MM.1S (cell line): Measurements from ENCODE around the gene MYO10.

Experiments used
- DNase-seq: peaks from one replicate; pipeline ENCODE4 v3.0.0-alpha.2; 2015
- H2AFZ ChIP-seq: fragments of 300-600 bp; sonication (generic); 2 replicates; pipeline ENCODE4 v1.6.0; 2016; ENCODE audit warnings: antibody characterized with exemption, low read length
- H3F3A ChIP-seq: fragments of 300-600 bp; sonication (generic); 2 replicates; pipeline ENCODE4 v1.6.1; 2016; ENCODE audit warnings: mild to moderate bottlenecking, antibody characterized with exemption, low read length, moderate library complexity, mixed read lengths; ENCODE audit not compliant: insufficient read depth
- H3K27ac ChIP-seq: fragments of 300-600 bp; sonication (generic); 2 replicates; pipeline ENCODE4 v1.5.1; 2016; ENCODE audit warnings: mild to moderate bottlenecking, low read length
- H3K27me3 ChIP-seq: fragments of 300-600 bp; sonication (generic); replicated peaks from 2 replicates; pipeline ENCODE4 v1.6.0; 2016; ENCODE audit warnings: low read length; ENCODE audit not compliant: insufficient read depth
- H3K36me3 ChIP-seq: fragments of 300-600 bp; sonication (generic); replicated peaks from 2 replicates; pipeline ENCODE4 v1.6.1; 2016; ENCODE audit warnings: mild to moderate bottlenecking, low read length, mixed read lengths; ENCODE audit not compliant: insufficient read depth
- H3K4me1 ChIP-seq: fragments of 300-600 bp; sonication (generic); 2 replicates; pipeline ENCODE4 v1.6.1; 2016; ENCODE audit warnings: low read length, mixed read lengths
- H3K4me2 ChIP-seq: fragments of 300-600 bp; sonication (generic); 2 replicates; pipeline ENCODE4 v1.6.0; 2016; ENCODE audit warnings: low read depth, low read length
- H3K4me3 ChIP-seq: fragments of 300-600 bp; sonication (generic); 2 replicates; pipeline ENCODE4 v1.5.1; 2016; ENCODE audit warnings: low read length, mixed read lengths
- H3K79me2 ChIP-seq: fragments of 300-600 bp; sonication (generic); 2 replicates; pipeline ENCODE4 v1.6.1; 2016; ENCODE audit warnings: mixed run types, low read length, mixed read lengths
- H3K9ac ChIP-seq: fragments of 300-600 bp; sonication (generic); 2 replicates; pipeline ENCODE4 v1.6.1; 2016; ENCODE audit warnings: low read length, mixed read lengths
- H3K9me2 ChIP-seq: fragments of 300-600 bp; sonication (generic); replicated peaks from 2 replicates; pipeline ENCODE4 v1.6.1; 2016; ENCODE audit warnings: mild to moderate bottlenecking, low read length, mixed read lengths; ENCODE audit not compliant: insufficient read depth
- H3K9me3 ChIP-seq: fragments of 300-600 bp; sonication (generic); replicated peaks from 2 replicates; pipeline ENCODE4 v1.6.1; 2016; ENCODE audit warnings: mild to moderate bottlenecking, low read length, mixed read lengths; ENCODE audit not compliant: insufficient read depth
- H4K20me1 ChIP-seq: fragments of 300-600 bp; sonication (generic); 2 replicates; pipeline ENCODE4 v1.6.1; 2016; ENCODE audit warnings: mild to moderate bottlenecking, low read length, moderate library complexity, mixed read lengths; ENCODE audit not compliant: insufficient read depth
- EZH2 ChIP-seq: fragments of 300-600 bp; sonication (generic); optimal IDR thresholded peaks from 2 replicates; pipeline ENCODE3; 2017; ENCODE audit warnings: low read depth, mild to moderate bottlenecking, antibody characterized with exemption, low read length, mixed read lengths
- EZH2phosphoT487 ChIP-seq: fragments of 300-600 bp; sonication (generic); IDR thresholded peaks from 2 replicates; pipeline ENCODE4 v1.6.1; 2018; ENCODE audit warnings: antibody characterized with exemption, low read length
- TF ChIP-seq, protein P1 (sequence below): fragments of 300-600 bp; sonication (generic); IDR thresholded peaks from 2 replicates; pipeline ENCODE4 v1.5.1; 2016; ENCODE audit warnings: antibody characterized with exemption, low read length, mixed read lengths

MYO10 gene

DNA sequence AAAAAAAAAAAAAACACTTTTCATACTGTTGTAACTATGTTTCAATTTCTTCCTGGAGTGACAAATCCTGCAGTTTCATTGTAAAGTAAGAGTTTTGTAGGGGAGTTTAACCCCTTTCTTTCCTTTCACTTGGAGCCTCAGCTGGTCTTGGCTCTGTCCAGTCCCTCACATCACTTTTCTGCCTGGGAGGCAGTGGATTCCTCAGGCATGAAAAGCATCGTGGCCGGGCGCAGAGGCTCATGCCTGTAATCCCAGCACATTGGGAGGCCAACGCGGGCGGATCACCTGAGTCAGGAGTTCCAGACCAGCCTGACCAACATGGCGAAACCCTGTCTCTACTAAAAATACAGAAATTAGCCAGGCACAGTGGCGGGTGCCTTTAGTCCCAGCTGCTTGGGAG is 45.6 kb upstream of the MYO10 start:
- Histone ChIP-seq H3K27me3 (no peaks in the 10 kb centered on the region), H3K9me3 (no peaks in the 10 kb centered on the region), H3K9ac (no peak overlapping the region), H3F3A (no peaks in the 10 kb centered on the region), H3K4me1 (no peaks in the 10 kb centered on the region), H3K79me2 (no peaks in the 10 kb centered on the region), H4K20me1 (no peaks in the 10 kb centered on the region), H3K9me2 (no peaks in the 10 kb centered on the region), H3K4me3 (no peak overlapping the region), H2AFZ (no peak overlapping the region), H3K4me2 (no peak overlapping the region), H3K36me3 (no peaks in the 10 kb centered on the region), H3K27ac (no peak overlapping the region)
- TF ChIP-seq EZH2phosphoT487: no peak
- DNase-seq: no peak

DNA sequence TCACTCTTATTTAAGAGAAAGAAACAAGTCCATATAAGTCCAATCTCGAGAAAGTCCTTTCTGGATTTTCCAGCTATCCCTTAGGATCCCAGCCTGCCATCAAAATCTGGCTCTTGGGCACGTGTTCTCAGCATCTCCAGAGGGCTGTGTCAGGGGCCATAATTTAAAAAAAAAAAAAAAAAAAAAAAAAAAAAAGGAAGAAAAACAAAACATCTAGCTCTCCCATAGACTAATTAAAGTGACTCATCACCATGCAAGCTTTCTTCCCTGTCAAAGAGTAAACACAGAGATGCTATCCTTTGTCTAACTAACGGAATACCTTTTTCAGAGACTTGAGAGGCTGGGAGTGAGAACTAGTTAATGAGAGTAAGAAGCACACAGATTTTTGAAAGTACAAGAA is 44.9 kb upstream of the MYO10 start:
- TF ChIP-seq EZH2phosphoT487 (no peak), EZH2 (no peak)
- TF ChIP-seq, protein P1, sequence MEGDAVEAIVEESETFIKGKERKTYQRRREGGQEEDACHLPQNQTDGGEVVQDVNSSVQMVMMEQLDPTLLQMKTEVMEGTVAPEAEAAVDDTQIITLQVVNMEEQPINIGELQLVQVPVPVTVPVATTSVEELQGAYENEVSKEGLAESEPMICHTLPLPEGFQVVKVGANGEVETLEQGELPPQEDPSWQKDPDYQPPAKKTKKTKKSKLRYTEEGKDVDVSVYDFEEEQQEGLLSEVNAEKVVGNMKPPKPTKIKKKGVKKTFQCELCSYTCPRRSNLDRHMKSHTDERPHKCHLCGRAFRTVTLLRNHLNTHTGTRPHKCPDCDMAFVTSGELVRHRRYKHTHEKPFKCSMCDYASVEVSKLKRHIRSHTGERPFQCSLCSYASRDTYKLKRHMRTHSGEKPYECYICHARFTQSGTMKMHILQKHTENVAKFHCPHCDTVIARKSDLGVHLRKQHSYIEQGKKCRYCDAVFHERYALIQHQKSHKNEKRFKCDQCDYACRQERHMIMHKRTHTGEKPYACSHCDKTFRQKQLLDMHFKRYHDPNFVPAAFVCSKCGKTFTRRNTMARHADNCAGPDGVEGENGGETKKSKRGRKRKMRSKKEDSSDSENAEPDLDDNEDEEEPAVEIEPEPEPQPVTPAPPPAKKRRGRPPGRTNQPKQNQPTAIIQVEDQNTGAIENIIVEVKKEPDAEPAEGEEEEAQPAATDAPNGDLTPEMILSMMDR: no peak
- no peaks in the 10 kb centered on the region for H3K27me3 ChIP-seq
- H3K79me2 ChIP-seq: no peaks in the 10 kb centered on the region
- H4K20me1 ChIP-seq: no peaks in the 10 kb centered on the region
- H3K27ac ChIP-seq: no peak overlapping the region
- no peaks in the 10 kb centered on the region for H3K9me2 ChIP-seq
- H3K4me1 ChIP-seq: no peaks in the 10 kb centered on the region
- DNase-seq: no peak
- no peak overlapping the region for H3K4me3 ChIP-seq
- H3K4me2 ChIP-seq: no peak overlapping the region
- no peak overlapping the region for H2AFZ ChIP-seq
- no peak overlapping the region for H3K9ac ChIP-seq
- no peaks in the 10 kb centered on the region for H3K9me3 ChIP-seq
- no peaks in the 10 kb centered on the region for H3K36me3 ChIP-seq
- no peaks in the 10 kb centered on the region for H3F3A ChIP-seq

DNA sequence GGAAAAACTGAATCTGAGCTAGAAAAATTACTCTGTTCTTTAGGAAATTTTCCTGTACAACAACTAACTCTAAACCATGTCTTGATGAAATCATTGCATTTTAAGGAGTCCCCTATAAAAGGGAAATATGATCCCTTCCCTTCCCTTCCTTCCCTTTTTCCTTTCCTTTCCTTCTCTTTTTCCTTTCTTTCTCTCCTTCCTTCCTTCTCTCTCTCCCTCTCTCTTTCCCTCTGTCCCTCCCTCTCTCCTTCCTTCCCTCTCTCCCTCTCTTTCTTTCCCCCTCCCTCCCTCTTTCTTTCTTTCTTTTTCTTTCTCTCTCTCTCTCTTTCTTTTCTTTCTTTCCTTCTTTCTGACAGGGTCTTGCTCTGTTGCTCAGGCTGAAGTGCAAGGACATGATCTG is 42.2 kb upstream of the MYO10 start:
- H3K27me3 ChIP-seq: no peaks in the 10 kb centered on the region
- DNase-seq: no peak
- H3K79me2 ChIP-seq: no peaks in the 10 kb centered on the region
- H2AFZ ChIP-seq: no peak overlapping the region
- H4K20me1 ChIP-seq: no peaks in the 10 kb centered on the region
- H3F3A ChIP-seq: no peaks in the 10 kb centered on the region
- H3K4me3 ChIP-seq: no peak overlapping the region
- H3K4me2 ChIP-seq: no peak overlapping the region
- no peak overlapping the region for H3K27ac ChIP-seq
- no peaks in the 10 kb centered on the region for H3K9me3 ChIP-seq
- H3K4me1 ChIP-seq: no peaks in the 10 kb centered on the region
- TF ChIP-seq EZH2phosphoT487: no peak
- no peaks in the 10 kb centered on the region for H3K36me3 ChIP-seq
- H3K9ac ChIP-seq: no peak overlapping the region
- H3K9me2 ChIP-seq: no peaks in the 10 kb centered on the region

DNA sequence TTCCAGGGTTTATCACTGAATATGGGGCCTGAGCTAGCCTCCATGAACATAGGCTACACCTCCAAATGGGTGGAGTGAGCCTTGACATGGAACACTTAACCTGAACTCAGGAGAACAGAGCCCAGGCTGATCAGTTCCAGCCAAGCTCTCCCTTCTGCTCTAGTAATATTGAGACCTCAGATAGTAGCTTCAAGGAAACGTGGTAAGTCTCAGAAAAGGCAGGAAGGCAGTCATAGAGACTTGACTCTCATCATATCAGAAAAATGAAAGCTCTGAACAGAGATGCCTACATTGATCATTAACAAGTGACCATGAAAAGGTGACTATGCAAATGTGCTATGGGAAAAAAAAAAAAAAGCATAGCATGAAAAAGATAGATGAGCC is 40.5 kb upstream of the MYO10 start:
- H4K20me1 ChIP-seq: no peaks in the 10 kb centered on the region
- no peak for DNase-seq
- no peak overlapping the region for H3K4me3 ChIP-seq
- H3K4me1 ChIP-seq: no peaks in the 10 kb centered on the region
- H3K27ac ChIP-seq: no peak overlapping the region
- no peaks in the 10 kb centered on the region for H3K79me2 ChIP-seq
- H3K27me3 ChIP-seq: no peaks in the 10 kb centered on the region
- no peaks in the 10 kb centered on the region for H3K9me2 ChIP-seq
- H3K4me2 ChIP-seq: no peak overlapping the region
- TF ChIP-seq EZH2phosphoT487: no peak
- no peak for TF ChIP-seq EZH2
- TF ChIP-seq, protein P1: no peak
- no peaks in the 10 kb centered on the region for H3K36me3 ChIP-seq
- no peak overlapping the region for H2AFZ ChIP-seq
- H3K9ac ChIP-seq: no peak overlapping the region
- no peaks in the 10 kb centered on the region for H3F3A ChIP-seq
- H3K9me3 ChIP-seq: no peaks in the 10 kb centered on the region
